Measurements from ENCODE around the gene DNAJA4. TPM values are rescaled to one million over a fixed set of nuclear protein-coding genes. Genes with fewer than 3 reads are reported as not detected.

Gene DNAJA4
- total RNA-seq, 3 donors from 2014 or later: 16.0 to 28.1 (median 22.6) TPM

GRCh38 chr15:78260489-78260888 is 3.9 kb upstream of the DNAJA4 start:
- Histone ChIP-seq H3K27ac (no peak overlapping the region), H3K9me3 (no peaks in the 10 kb centered on the region), H3K4me3 (no peak overlapping the region), H3K27me3 (no peaks in the 10 kb centered on the region), H3K4me1 (no peaks in the 10 kb centered on the region), H3K36me3 (no peaks in the 10 kb centered on the region)
- no peak for DNase-seq (ENCODE audit: low spot score in 2 of 2)
- intact Hi-C loops (cut with DNase I; ENCODE audit: low total_unique reads): no loop called here
- TF ChIP-seq CTCF (IDR thresholded peaks at IDR 0.05) (no peak), POLR2A (IDR thresholded peaks at IDR 0.05) (no peak), POLR2AphosphoS5 (IDR thresholded peaks at IDR 0.05) (no peak)

GRCh38 chr15:78261062-78261461 is 3.3 kb upstream of the DNAJA4 start:
- DNase-seq (ENCODE audit: low spot score in 2 of 2): no peak
- Histone ChIP-seq H3K9me3 (no peaks in the 10 kb centered on the region), H3K27me3 (no peaks in the 10 kb centered on the region), H3K36me3 (no peaks in the 10 kb centered on the region), H3K27ac (no peak overlapping the region), H3K4me1 (no peaks in the 10 kb centered on the region), H3K4me3 (no peak overlapping the region)
- intact Hi-C loops (cut with DNase I; ENCODE audit: low total_unique reads): no loop called here
- TF ChIP-seq POLR2AphosphoS5 (IDR thresholded peaks at IDR 0.05) (no peak), POLR2A (IDR thresholded peaks at IDR 0.05) (no peak)

GRCh38 chr15:78263351-78263781 is 996 bp upstream of the DNAJA4 start:
- no peaks in the 10 kb centered on the region for H3K36me3 ChIP-seq
- no peaks in the 10 kb centered on the region for H3K9me3 ChIP-seq
- H3K27me3 ChIP-seq: no peaks in the 10 kb centered on the region
- intact Hi-C loops (cut with DNase I; ENCODE audit: low total_unique reads): no loop called here
- TF ChIP-seq CTCF (IDR thresholded peaks at IDR 0.05) (no peak), POLR2AphosphoS5 (IDR thresholded peaks at IDR 0.05) (no peak), POLR2A (IDR thresholded peaks at IDR 0.05) (no peak)
- H3K4me3 ChIP-seq: no peak overlapping the region
- H3K27ac ChIP-seq: no peak overlapping the region
- H3K4me1 ChIP-seq: no peaks in the 10 kb centered on the region
- DNase-seq (ENCODE audit: low spot score in 2 of 2): no peak

GRCh38 chr15:78263907-78264303 is 457 bp upstream of the DNAJA4 start:
- no peaks in the 10 kb centered on the region for H3K9me3 ChIP-seq
- peak overlapping the region; percentile 64 to 84 (median 72) for H3K4me3 ChIP-seq
- peak overlapping the region; percentile 81 to 92 for H3K27ac ChIP-seq
- no peaks in the 10 kb centered on the region for H3K27me3 ChIP-seq
- TF ChIP-seq POLR2AphosphoS5 (IDR thresholded peaks at IDR 0.05) (no peak), CTCF (IDR thresholded peaks at IDR 0.05) (no peak), POLR2A (IDR thresholded peaks at IDR 0.05) (no peak)
- intact Hi-C loops (cut with DNase I; ENCODE audit: low total_unique reads): no loop called here
- DNase-seq (ENCODE audit: low spot score in 2 of 2): no peak
- H3K4me1 ChIP-seq: no peaks in the 10 kb centered on the region
- H3K36me3 ChIP-seq: no peaks in the 10 kb centered on the region

GRCh38 chr15:78265137-78265460 is 737 bp downstream of the DNAJA4 start:
- Histone ChIP-seq H3K4me3 (peak overlapping the region; percentile 64 to 84 (median 72)), H3K36me3 (no peaks in the 10 kb centered on the region), H3K4me1 (no peaks in the 10 kb centered on the region), H3K9me3 (no peaks in the 10 kb centered on the region), H3K27ac (peak overlapping the region; percentile 81 to 92), H3K27me3 (no peaks in the 10 kb centered on the region)
- intact Hi-C loops (cut with DNase I; ENCODE audit: low total_unique reads): no loop called here
- DNase-seq (ENCODE audit: low spot score in 2 of 2): no peak
- TF ChIP-seq POLR2A (IDR thresholded peaks at IDR 0.05) (no peak), POLR2AphosphoS5 (IDR thresholded peaks at IDR 0.05) (no peak), CTCF (IDR thresholded peaks at IDR 0.05) (no peak)

- Histone ChIP-seq H3K27me3 (no peaks in the 10 kb centered on the region), H3K36me3 (no peaks in the 10 kb centered on the region), H3K9me3 (no peaks in the 10 kb centered on the region), H3K27ac (peak overlapping the region; percentile 19 to 92), H3K4me3 (peak overlapping the region in 1 of 3 donors; percentile 84), H3K4me1 (no peaks in the 10 kb centered on the region)
- intact Hi-C loops (cut with DNase I; ENCODE audit: low total_unique reads): no loop called here
- no peak for DNase-seq (ENCODE audit: low spot score in 2 of 2)
- TF ChIP-seq CTCF (IDR thresholded peaks at IDR 0.05) (no peak), POLR2AphosphoS5 (IDR thresholded peaks at IDR 0.05) (no peak), POLR2A (IDR thresholded peaks at IDR 0.05) (no peak)
These were observed 1.4 kb downstream of the DNAJA4 start for GRCh38 chr15:78265752-78266224.
